ENCODE data around the gene GAL3ST1.

- TF ChIP-seq, protein P1, sequence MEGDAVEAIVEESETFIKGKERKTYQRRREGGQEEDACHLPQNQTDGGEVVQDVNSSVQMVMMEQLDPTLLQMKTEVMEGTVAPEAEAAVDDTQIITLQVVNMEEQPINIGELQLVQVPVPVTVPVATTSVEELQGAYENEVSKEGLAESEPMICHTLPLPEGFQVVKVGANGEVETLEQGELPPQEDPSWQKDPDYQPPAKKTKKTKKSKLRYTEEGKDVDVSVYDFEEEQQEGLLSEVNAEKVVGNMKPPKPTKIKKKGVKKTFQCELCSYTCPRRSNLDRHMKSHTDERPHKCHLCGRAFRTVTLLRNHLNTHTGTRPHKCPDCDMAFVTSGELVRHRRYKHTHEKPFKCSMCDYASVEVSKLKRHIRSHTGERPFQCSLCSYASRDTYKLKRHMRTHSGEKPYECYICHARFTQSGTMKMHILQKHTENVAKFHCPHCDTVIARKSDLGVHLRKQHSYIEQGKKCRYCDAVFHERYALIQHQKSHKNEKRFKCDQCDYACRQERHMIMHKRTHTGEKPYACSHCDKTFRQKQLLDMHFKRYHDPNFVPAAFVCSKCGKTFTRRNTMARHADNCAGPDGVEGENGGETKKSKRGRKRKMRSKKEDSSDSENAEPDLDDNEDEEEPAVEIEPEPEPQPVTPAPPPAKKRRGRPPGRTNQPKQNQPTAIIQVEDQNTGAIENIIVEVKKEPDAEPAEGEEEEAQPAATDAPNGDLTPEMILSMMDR (IDR thresholded peaks at IDR 0.05) = no peak
- no peak for TF ChIP-seq POLR2A (IDR thresholded peaks at IDR 0.05)
Observed at GRCh38 chr22:30591191-30591587, 16.7 kb upstream of the GAL3ST1 start.
